H1 (cell line): ENCODE measurements around the gene TTC3. TPM values are rescaled to one million over a fixed set of nuclear protein-coding genes. Genes with fewer than 3 reads are reported as not detected.

ENCODE experiments used
- CTCF ChIA-PET: fragments of 300-600 bp; sonication (Branson Sonifier 250); formaldehyde crosslinking; loops from one replicate; lab custom pipeline; 2021; ENCODE audit not compliant: partially characterized antibody; lab: Charles Lee
- POLR2A ChIA-PET: fragments of 300-600 bp; sonication (Branson Sonifier 250); formaldehyde crosslinking; loops from one replicate; lab custom pipeline; 2021; ENCODE audit warnings: inconsistent platforms; ENCODE audit not compliant: partially characterized antibody; lab: Charles Lee
- DNase-seq, 2 experiments: peaks; one replicate each; pipeline versions ENCODE4 v3.0.0 to v3.0.0-alpha.2; 2010 to 2022; ENCODE audit warnings: low spot score in 2 of 2, low read depth in 1 of 2, mixed read lengths in 1 of 2
- FAIRE-seq: peaks from 2 replicates; lab custom pipeline; 2011; peaks lifted over from hg19 to GRCh38; lab: Jason Lieb, UNC
- H2AFZ ChIP-seq: 2 replicates; pipeline ENCODE4 v1.8.1; 2012; ENCODE audit warnings: low read length, inconsistent platforms
- H2AK5ac ChIP-seq: 2 replicates; pipeline ENCODE4 v1.6.1; 2013; ENCODE audit warnings: low read depth, low read length
- H2BK120ac ChIP-seq: replicated peaks from 2 replicates; pipeline ENCODE3; 2013; ENCODE audit warnings: low read depth, low read length, inconsistent platforms
- H2BK12ac ChIP-seq: 2 replicates; pipeline ENCODE4 v1.6.1; 2013; ENCODE audit warnings: low read depth, low read length
- H2BK15ac ChIP-seq: 2 replicates; pipeline ENCODE4 v1.6.1; 2013; ENCODE audit warnings: low read length
- H2BK20ac ChIP-seq: 2 replicates; pipeline ENCODE4 v1.6.1; 2013; ENCODE audit warnings: low read length
- H2BK5ac ChIP-seq: 2 replicates; pipeline ENCODE4 v1.6.1; 2013; ENCODE audit warnings: low read depth, low read length
- H3K14ac ChIP-seq: 2 replicates; pipeline ENCODE4 v1.6.1; 2013; ENCODE audit warnings: inconsistent platforms; ENCODE audit not compliant: insufficient read length
- H3K18ac ChIP-seq: 2 replicates; pipeline ENCODE4 v1.6.1; 2013; ENCODE audit warnings: low read length; ENCODE audit errors: extremely low read depth
- H3K23ac ChIP-seq: 2 replicates; pipeline ENCODE4 v1.6.1; 2013; ENCODE audit warnings: inconsistent platforms; ENCODE audit not compliant: insufficient read length
- H3K23me2 ChIP-seq: 2 replicates; pipeline ENCODE4 v1.6.1; 2013; ENCODE audit warnings: low read depth, low read length
- H3K27ac ChIP-seq: 2 replicates; pipeline ENCODE4 v1.6.1; 2011; ENCODE audit warnings: low read depth, low read length, inconsistent platforms
- H3K27me3 ChIP-seq, 4 experiments: replicated peaks in 1 of 4; 1 replicate in 1 of 4; 2 replicates in 3 of 4; pipeline versions ENCODE4 v1.6.1 to v1.8.1; 2011 to 2013; ENCODE audit warnings: low read length in 3 of 4, mild to moderate bottlenecking in 3 of 4, inconsistent platforms in 2 of 4, mixed read lengths in 2 of 4, moderate library complexity in 1 of 4; ENCODE audit not compliant: control insufficient read depth in 3 of 4, insufficient read depth in 3 of 4; ENCODE audit errors: extremely low read depth in 1 of 4
- H3K36me3 ChIP-seq, 4 experiments: 2 replicates each; pipeline versions ENCODE4 v1.6.1 to v1.8.1; 2011 to 2013; ENCODE audit warnings: mild to moderate bottlenecking in 4 of 4, low read length in 3 of 4, moderate library complexity in 2 of 4, control low read depth in 1 of 4, inconsistent platforms in 1 of 4; ENCODE audit not compliant: insufficient read depth in 4 of 4, control insufficient read depth in 2 of 4
- H3K4ac ChIP-seq: replicated peaks from 2 replicates; pipeline ENCODE3; 2013; ENCODE audit warnings: low read length, low read depth, mixed read lengths, inconsistent platforms; ENCODE audit not compliant: insufficient read length
- H3K4me1 ChIP-seq, 4 experiments: replicated peaks in 1 of 4; 1 replicate in 1 of 4; 2 replicates in 3 of 4; pipeline versions ENCODE4 v1.6.1 to v1.8.1; 2011 to 2013; ENCODE audit warnings: low read length in 3 of 4, inconsistent platforms in 2 of 4, mixed read lengths in 1 of 4; ENCODE audit not compliant: insufficient read depth in 4 of 4, control insufficient read depth in 3 of 4
- H3K4me2 ChIP-seq, 2 experiments: 2 replicates each; pipeline versions ENCODE4 v1.6.1 to v1.8.1; 2011 to 2013; ENCODE audit warnings: low read depth in 2 of 2, low read length in 2 of 2, control low read depth in 1 of 2, inconsistent platforms in 1 of 2, mild to moderate bottlenecking in 1 of 2; ENCODE audit not compliant: insufficient read depth in 1 of 2
- H3K4me3 ChIP-seq, 4 experiments: fragments of 200-600, 300-600 bp in 1 of 4; sonication (generic), shearing (Covaris generic), sonication (Bioruptor Twin) in 1 of 4; 2 replicates each; pipeline versions ENCODE4 v1.5.1 to v1.8.1; 2011 to 2016; ENCODE audit warnings: low read length in 4 of 4, low read depth in 3 of 4, control low read depth in 2 of 4, inconsistent platforms in 2 of 4, mild to moderate bottlenecking in 2 of 4, mixed read lengths in 1 of 4, moderate library complexity in 1 of 4; ENCODE audit not compliant: insufficient read depth in 2 of 4; ENCODE audit errors: extremely low read depth in 1 of 4
- H3K56ac ChIP-seq: replicated peaks from 2 replicates; pipeline ENCODE3; 2013; ENCODE audit warnings: low read depth, mild to moderate bottlenecking, mixed read lengths, low read length, inconsistent platforms; ENCODE audit not compliant: insufficient read length
- H3K79me1 ChIP-seq: 2 replicates; pipeline ENCODE4 v1.6.1; 2013; ENCODE audit warnings: low read depth, low read length, control low read depth
- H3K79me2 ChIP-seq, 2 experiments: 2 replicates each; pipeline versions ENCODE4 v1.6.1 to v1.8.1; 2012 to 2013; ENCODE audit warnings: low read length in 2 of 2, mild to moderate bottlenecking in 2 of 2, inconsistent platforms in 1 of 2; ENCODE audit not compliant: insufficient read depth in 2 of 2, control insufficient read depth in 1 of 2
- H3K9ac ChIP-seq, 4 experiments: replicated peaks in 1 of 4; 1 replicate in 1 of 4; 2 replicates in 3 of 4; pipeline versions ENCODE4 v1.6.1 to v1.8.1; 2011 to 2013; ENCODE audit warnings: low read depth in 3 of 4, low read length in 3 of 4, control low read depth in 2 of 4, mild to moderate bottlenecking in 2 of 4, moderate library complexity in 2 of 4, inconsistent platforms in 1 of 4; ENCODE audit errors: extremely low read depth in 1 of 4
- H3K9me3 ChIP-seq, 2 experiments: 2 replicates each; pipeline versions ENCODE4 v1.6.1 to v1.8.1; 2012 to 2013; ENCODE audit warnings: mild to moderate bottlenecking in 2 of 2, moderate library complexity in 2 of 2, control low read depth in 1 of 2, inconsistent platforms in 1 of 2, low read depth in 1 of 2, low read length in 1 of 2, mixed read lengths in 1 of 2; ENCODE audit not compliant: insufficient read depth in 2 of 2
- H4K20me1 ChIP-seq, 2 experiments: replicated peaks in 1 of 2; 2 replicates each; pipeline versions ENCODE3 to v1.8.1; 2011 to 2013; ENCODE audit warnings: inconsistent platforms in 2 of 2, low read length in 2 of 2, mild to moderate bottlenecking in 1 of 2; ENCODE audit not compliant: insufficient read depth in 2 of 2, control insufficient read depth in 1 of 2
- H4K5ac ChIP-seq: 2 replicates; pipeline ENCODE4 v1.6.1; 2013; ENCODE audit warnings: low read length, low read depth, mixed read lengths, inconsistent platforms; ENCODE audit not compliant: insufficient read length
- H4K8ac ChIP-seq: 2 replicates; pipeline ENCODE4 v1.8.0; 2013; ENCODE audit warnings: mild to moderate bottlenecking, moderate library complexity, low read length, inconsistent platforms; ENCODE audit not compliant: insufficient read depth; ENCODE audit errors: extremely low read depth
- H4K91ac ChIP-seq: replicated peaks from 2 replicates; pipeline ENCODE3; 2013; ENCODE audit warnings: low read length, mixed read lengths, inconsistent platforms; ENCODE audit not compliant: insufficient read length
- CTBP2 ChIP-seq: IDR thresholded peaks from 2 replicates; pipeline ENCODE4 v1.7.0; 2011; ENCODE audit warnings: borderline replicate concordance, mild to moderate bottlenecking, moderate library complexity, mixed read lengths, low read length; ENCODE audit not compliant: insufficient read depth, insufficient read length
- GABPA ChIP-seq: IDR thresholded peaks from 2 replicates; pipeline ENCODE4 v1.6.1; 2011; ENCODE audit warnings: mild to moderate bottlenecking, low read length, moderate library complexity, borderline replicate concordance; ENCODE audit not compliant: insufficient read depth
- JUN ChIP-seq: IDR thresholded peaks from 2 replicates; pipeline ENCODE4 v1.6.1; 2011; ENCODE audit warnings: low read depth, mild to moderate bottlenecking, improper control_type of control experiment, low read length
- KDM5A ChIP-seq: fragments of 200-600 bp; IDR thresholded peaks from 2 replicates; pipeline ENCODE4 v1.7.1; 2012; ENCODE audit warnings: mild to moderate bottlenecking, low read length, inconsistent platforms, mixed read lengths
- NANOG ChIP-seq: IDR thresholded peaks from 2 replicates; pipeline ENCODE4 v1.6.1; 2011; ENCODE audit warnings: low read length, low read depth, mild to moderate bottlenecking, inconsistent platforms; ENCODE audit not compliant: insufficient read depth, poor library complexity, severe bottlenecking
- POLR2AphosphoS5 ChIP-seq: IDR thresholded peaks from 2 replicates; pipeline ENCODE4 v1.6.1; 2011; ENCODE audit warnings: low read depth, low read length
- WGBS, 2 experiments: shearing (Covaris generic) in 1 of 2; methylation state at CpG; one replicate each; pipeline versions ENCODE4 v1.1.6 to v1.1.7; 2013 to 2015; ENCODE audit warnings: low lambda C conversion rate in 2 of 2, mixed read lengths in 2 of 2, inconsistent platforms in 1 of 2, low coverage in 1 of 2, missing lambda C conversion rate in 1 of 2; ENCODE audit not compliant: insufficient replicate concordance in 2 of 2, insufficient coverage in 1 of 2, insufficient read length in 1 of 2; ENCODE audit errors: extremely low coverage in 1 of 2, missing lambda C conversion rate in 1 of 2; 5-methylcytosine and 5-hydroxymethylcytosine counted together
- polyA plus RNA-seq, 7 experiments: library from polyadenylated mRNA; depleted of rRNA in 3 of 7; stranded (reverse) in 5 of 7; unstranded in 2 of 7; fragments of >200 nt in 5 of 7; fragments of 200-250 nt in 2 of 7; gene quantifications; 1 replicate in 5 of 7; 2 replicates in 1 of 7; 4 replicates in 1 of 7; pipeline versions ENCODE4 v1.2.1 to v1.2.3, GENCODE V29; 2011 to 2013; ENCODE audit warnings: missing spikeins in 2 of 7, mixed read lengths in 2 of 7
- total RNA-seq: library from RNA; stranded (reverse); fragmentation: NEBNext Ultra II Directional; extraction: Animal tissue kit (Norgen Biotek cat#: 25700); gene quantifications from 2 replicates; pipeline ENCODE4 v1.2.1, GENCODE V29; 2021

Gene TTC3
- total and polyA plus RNA-seq, 2 of the 8 experiments (the other 6 are each of a cell fraction or from before 2014, with no cell fraction given): 11.0 to 36.2 TPM

DNA sequence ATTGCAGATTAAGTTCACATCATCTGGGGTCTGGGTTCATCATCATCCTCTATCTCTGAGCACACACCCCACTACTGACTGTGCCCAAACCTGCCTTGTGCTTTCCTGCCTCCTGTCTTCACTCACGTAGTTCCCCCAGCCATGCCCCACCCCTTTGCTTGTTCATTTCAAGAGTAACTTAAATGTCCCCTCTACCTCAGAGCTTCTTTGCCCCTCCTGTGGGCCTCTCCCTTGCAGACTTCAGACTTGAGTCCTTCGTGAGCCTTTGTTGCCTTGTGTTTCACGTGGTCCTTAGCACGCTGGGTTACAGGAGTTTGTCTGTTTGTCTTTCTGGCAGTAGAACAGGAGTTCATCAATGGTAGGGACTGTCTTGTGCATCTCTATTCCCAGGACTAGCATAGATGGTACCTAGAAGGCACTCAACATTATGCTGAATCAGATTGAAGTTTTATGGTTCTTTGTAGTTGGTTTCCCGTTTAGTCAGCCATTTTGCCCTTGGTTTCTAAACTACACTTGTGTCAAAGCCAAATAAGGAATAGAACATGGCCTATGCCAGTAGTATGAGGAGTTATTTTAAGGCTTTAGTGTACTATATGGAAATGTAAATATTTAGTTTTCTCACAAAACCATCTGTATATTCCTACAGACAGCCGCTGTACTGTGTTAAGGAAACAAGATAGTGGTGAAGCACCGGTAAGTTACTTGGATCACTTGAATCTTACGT is 86.2 kb downstream of the TTC3 start:
- FAIRE-seq: no peak
- H2BK120ac ChIP-seq: no peak overlapping the region
- ChIA-PET POLR2A (no interaction called here), CTCF (interaction anchor here (1.3 kb wide), 1 partner anchor 17 kb away, joined by 3 read pairs; no protein-coding TSS in a partner anchor)
- no peaks in the 10 kb centered on the region for H3K79me2 ChIP-seq
- H4K91ac ChIP-seq: no peak overlapping the region
- no peak overlapping the region for H2AFZ ChIP-seq
- H2BK20ac ChIP-seq: no peak overlapping the region
- H2BK15ac ChIP-seq: no peak overlapping the region
- H3K9me3 ChIP-seq: no peaks in the 10 kb centered on the region
- H2BK5ac ChIP-seq: no peak overlapping the region
- no peak overlapping the region for H3K56ac ChIP-seq
- no peak overlapping the region for H4K5ac ChIP-seq
- no peaks in the 10 kb centered on the region for H3K23me2 ChIP-seq
- H3K9ac ChIP-seq: no peak overlapping the region
- H3K27me3 ChIP-seq: no peaks in the 10 kb centered on the region
- no peak overlapping the region for H3K27ac ChIP-seq
- 95% methylated on average over 8 of the region's 8 CpGs; no CpG with 5 or more reads in 1 of the 2 experiments for WGBS, 2 experiments
- no peaks in the 10 kb centered on the region for H4K20me1 ChIP-seq
- no peak overlapping the region for H3K4ac ChIP-seq
- no peaks in the 10 kb centered on the region for H3K79me1 ChIP-seq
- no peak overlapping the region for H2BK12ac ChIP-seq
- no peak overlapping the region for H4K8ac ChIP-seq
- H3K14ac ChIP-seq: no peak overlapping the region
- no peak overlapping the region for H3K4me3 ChIP-seq
- no peak overlapping the region for H3K4me2 ChIP-seq
- H3K18ac ChIP-seq: no peak overlapping the region
- H2AK5ac ChIP-seq: no peak overlapping the region
- peaks cover 0 to 5% (median 4%) of the 10 kb centered on the region in 4 experiments; a peak in 3 of 8 replicates for H3K36me3 ChIP-seq
- DNase-seq: no peak
- TF ChIP-seq POLR2AphosphoS5: no peak
- no peak for TF ChIP-seq CTBP2
- TF ChIP-seq JUN: no peak
- TF ChIP-seq GABPA: no peak
- TF ChIP-seq KDM5A: no peak
- TF ChIP-seq NANOG: no peak
- TF ChIP-seq, all 59 proteins: peak for 0
- Histone ChIP-seq H3K23ac (no peak overlapping the region), H3K4me1 (peaks cover 0 to 4% (median 2%) of the 10 kb centered on the region in 4 experiments; a peak in 3 of 7 replicates)
